Glutamatergic neuron (in vitro differentiated cells): Measurements from ENCODE around the gene HOXB3. TPM values are rescaled to one million over a fixed set of nuclear protein-coding genes. Genes with fewer than 3 reads are reported as not detected.

Source experiments
- DNase-seq: peaks from one replicate; pipeline ENCODE4 v3.0.0; 2022
- H3K27ac Mint-ChIP-seq: one replicate; pipeline ENCODE4 v1.8.0; 2020; ENCODE audit warnings: mild to moderate bottlenecking, mixed read lengths, inconsistent platforms; ENCODE audit not compliant: unreplicated experiment
- H3K27me3 Mint-ChIP-seq: one replicate; pipeline ENCODE4 v1.8.0; 2020; ENCODE audit warnings: mild to moderate bottlenecking, moderate library complexity, mixed read lengths, inconsistent platforms; ENCODE audit not compliant: unreplicated experiment
- H3K36me3 Mint-ChIP-seq: one replicate; pipeline ENCODE4 v1.8.0; 2020; ENCODE audit warnings: mild to moderate bottlenecking, mixed read lengths, inconsistent platforms; ENCODE audit not compliant: unreplicated experiment
- H3K4me1 Mint-ChIP-seq: one replicate; pipeline ENCODE4 v1.8.0; 2020; ENCODE audit warnings: mild to moderate bottlenecking, low read depth, mixed read lengths, inconsistent platforms; ENCODE audit not compliant: unreplicated experiment
- H3K4me3 Mint-ChIP-seq: one replicate; pipeline ENCODE4 v1.8.0; 2020; ENCODE audit warnings: mild to moderate bottlenecking, mixed read lengths, inconsistent platforms; ENCODE audit not compliant: unreplicated experiment
- H3K9me3 Mint-ChIP-seq: one replicate; pipeline ENCODE4 v1.8.0; 2020; ENCODE audit warnings: mild to moderate bottlenecking, moderate library complexity, mixed read lengths, inconsistent platforms; ENCODE audit not compliant: unreplicated experiment
- total RNA-seq: library from RNA; stranded (reverse); fragmentation: NEBNext Ultra II Directional; extraction: Animal tissue kit (Norgen Biotek cat#: 25700); gene quantifications from one replicate; pipeline ENCODE4 v1.2.1, GENCODE V29; 2021; ENCODE audit not compliant: unreplicated experiment
- TF ChIP-seq, protein P1 (sequence below): fragments of 200-600 bp; sonication (generic); IDR thresholded peaks from one replicate; pipeline ENCODE4 v1.5.0; 2021; ENCODE audit not compliant: partially characterized antibody, unreplicated experiment

The HOXB3 gene
- total RNA-seq, 1 donor from 2014 or later: not detected

DNA sequence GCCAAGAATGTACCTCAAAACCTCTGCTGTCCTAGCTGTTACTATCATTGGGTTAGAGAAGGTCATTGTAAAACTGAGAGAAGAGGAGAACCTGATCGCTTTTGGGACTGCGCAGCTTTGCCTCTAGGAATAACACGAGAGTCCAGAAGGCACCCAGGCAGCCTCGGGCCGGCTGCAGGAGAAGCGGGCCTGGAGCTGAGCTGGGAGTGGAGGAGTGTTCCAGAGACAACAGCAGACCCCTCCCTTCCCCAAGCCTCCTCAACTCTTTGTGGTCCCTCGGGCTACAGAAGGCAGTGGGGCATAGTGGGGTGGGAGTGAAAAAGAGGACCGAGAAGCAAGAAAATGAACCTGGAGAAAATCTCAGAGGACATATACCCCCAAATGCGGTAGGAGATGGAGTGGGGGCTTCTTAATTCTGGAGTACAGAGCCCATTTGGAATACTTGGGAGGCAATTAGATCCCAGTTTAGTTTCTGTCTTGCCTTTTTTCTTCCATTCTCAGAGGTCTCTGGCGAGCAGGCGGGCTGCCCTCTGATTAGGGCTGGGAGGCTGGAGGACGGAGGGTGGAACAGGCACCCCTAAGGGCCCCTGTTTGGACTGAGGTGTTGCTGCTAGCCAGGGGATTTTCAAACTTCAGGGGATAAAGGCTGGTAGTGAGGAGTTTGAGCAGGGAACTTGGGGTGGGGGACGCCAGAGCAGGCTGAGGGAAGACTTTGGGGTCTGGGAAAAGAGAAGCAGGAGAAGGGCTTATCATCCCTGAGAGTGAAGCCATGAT is 31.8 kb downstream of the HOXB3 start:
- H3K27ac Mint-ChIP-seq: no peak overlapping the region
- H3K4me3 Mint-ChIP-seq: no peak overlapping the region
- H3K9me3 Mint-ChIP-seq: peaks cover 9% of the 10 kb centered on the region
- H3K27me3 Mint-ChIP-seq: peaks cover 61% of the 10 kb centered on the region
- peaks cover 4% of the 10 kb centered on the region for H3K4me1 Mint-ChIP-seq
- H3K36me3 Mint-ChIP-seq: no peaks in the 10 kb centered on the region
- no peak for DNase-seq
- TF ChIP-seq, protein P1, sequence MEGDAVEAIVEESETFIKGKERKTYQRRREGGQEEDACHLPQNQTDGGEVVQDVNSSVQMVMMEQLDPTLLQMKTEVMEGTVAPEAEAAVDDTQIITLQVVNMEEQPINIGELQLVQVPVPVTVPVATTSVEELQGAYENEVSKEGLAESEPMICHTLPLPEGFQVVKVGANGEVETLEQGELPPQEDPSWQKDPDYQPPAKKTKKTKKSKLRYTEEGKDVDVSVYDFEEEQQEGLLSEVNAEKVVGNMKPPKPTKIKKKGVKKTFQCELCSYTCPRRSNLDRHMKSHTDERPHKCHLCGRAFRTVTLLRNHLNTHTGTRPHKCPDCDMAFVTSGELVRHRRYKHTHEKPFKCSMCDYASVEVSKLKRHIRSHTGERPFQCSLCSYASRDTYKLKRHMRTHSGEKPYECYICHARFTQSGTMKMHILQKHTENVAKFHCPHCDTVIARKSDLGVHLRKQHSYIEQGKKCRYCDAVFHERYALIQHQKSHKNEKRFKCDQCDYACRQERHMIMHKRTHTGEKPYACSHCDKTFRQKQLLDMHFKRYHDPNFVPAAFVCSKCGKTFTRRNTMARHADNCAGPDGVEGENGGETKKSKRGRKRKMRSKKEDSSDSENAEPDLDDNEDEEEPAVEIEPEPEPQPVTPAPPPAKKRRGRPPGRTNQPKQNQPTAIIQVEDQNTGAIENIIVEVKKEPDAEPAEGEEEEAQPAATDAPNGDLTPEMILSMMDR: no peak

DNA sequence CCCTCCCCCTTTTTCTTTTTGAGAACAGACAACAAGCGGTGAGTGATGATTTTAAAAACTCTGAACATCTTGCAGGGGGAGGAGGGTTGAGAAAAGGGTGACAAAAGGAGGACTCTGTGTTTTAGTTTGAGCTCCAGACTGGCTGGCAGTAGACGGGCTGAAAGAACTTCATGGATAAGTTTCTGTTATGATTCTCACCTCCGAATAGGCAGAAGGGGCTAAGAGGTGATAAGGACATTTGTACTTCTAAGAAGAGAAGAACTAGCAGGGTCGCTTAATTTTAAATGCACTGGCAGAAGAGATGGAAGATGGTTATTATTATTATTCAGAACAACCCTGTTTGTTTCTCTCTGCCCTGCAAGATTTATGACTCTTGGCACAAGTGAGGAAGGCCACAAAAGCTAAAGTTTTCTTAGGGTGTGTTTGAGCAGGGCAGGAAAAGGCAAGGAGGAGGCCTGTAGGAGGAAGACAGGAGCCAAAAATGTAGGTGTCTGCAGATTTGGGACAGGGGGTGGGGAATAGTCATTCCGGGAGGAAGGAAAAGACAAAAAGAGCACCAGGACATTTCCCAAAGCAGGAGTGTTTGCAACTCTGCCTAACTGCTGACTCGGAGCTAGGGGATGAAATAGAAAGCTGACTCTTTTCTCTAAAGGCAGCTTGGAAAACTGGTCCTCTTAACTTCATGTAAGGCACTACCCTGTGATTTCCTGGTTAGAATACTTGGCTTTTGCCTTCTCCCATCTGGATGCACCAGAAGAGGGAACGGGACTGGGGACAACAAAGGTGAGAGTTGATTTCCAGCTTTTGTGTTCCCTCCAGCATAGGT is 33.3 kb downstream of the HOXB3 start:
- H3K4me3 Mint-ChIP-seq: peak overlapping the region; percentile 8
- peaks cover 57% of the 10 kb centered on the region for H3K27me3 Mint-ChIP-seq
- H3K4me1 Mint-ChIP-seq: peaks cover 4% of the 10 kb centered on the region
- TF ChIP-seq, protein P1: no peak
- H3K9me3 Mint-ChIP-seq: peaks cover 11% of the 10 kb centered on the region
- H3K27ac Mint-ChIP-seq: no peak overlapping the region
- H3K36me3 Mint-ChIP-seq: no peaks in the 10 kb centered on the region
- DNase-seq: no peak

DNA sequence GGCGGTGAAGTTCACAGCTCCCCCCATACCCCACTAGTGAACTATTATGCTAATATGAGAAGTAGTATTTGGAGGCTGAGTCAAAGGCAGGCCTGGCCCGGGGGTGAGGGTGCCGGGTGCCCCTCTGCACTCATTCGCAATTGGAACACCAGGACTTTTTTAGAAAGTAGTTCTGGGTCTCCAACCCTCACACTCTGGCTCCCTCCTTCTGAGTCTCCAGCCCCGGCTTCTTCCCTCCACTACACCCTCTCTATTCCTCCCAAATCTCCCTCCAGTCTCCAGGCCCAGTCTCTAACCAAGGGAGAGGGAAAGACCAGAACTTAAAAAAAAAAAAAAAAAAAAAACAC is 33.8 kb downstream of the HOXB3 start:
- H3K36me3 Mint-ChIP-seq: no peaks in the 10 kb centered on the region
- H3K4me3 Mint-ChIP-seq: no peak overlapping the region
- no peak for DNase-seq
- TF ChIP-seq, protein P1: no peak
- no peak overlapping the region for H3K27ac Mint-ChIP-seq
- peaks cover 11% of the 10 kb centered on the region for H3K9me3 Mint-ChIP-seq
- H3K27me3 Mint-ChIP-seq: peaks cover 53% of the 10 kb centered on the region
- peaks cover 4% of the 10 kb centered on the region for H3K4me1 Mint-ChIP-seq

DNA sequence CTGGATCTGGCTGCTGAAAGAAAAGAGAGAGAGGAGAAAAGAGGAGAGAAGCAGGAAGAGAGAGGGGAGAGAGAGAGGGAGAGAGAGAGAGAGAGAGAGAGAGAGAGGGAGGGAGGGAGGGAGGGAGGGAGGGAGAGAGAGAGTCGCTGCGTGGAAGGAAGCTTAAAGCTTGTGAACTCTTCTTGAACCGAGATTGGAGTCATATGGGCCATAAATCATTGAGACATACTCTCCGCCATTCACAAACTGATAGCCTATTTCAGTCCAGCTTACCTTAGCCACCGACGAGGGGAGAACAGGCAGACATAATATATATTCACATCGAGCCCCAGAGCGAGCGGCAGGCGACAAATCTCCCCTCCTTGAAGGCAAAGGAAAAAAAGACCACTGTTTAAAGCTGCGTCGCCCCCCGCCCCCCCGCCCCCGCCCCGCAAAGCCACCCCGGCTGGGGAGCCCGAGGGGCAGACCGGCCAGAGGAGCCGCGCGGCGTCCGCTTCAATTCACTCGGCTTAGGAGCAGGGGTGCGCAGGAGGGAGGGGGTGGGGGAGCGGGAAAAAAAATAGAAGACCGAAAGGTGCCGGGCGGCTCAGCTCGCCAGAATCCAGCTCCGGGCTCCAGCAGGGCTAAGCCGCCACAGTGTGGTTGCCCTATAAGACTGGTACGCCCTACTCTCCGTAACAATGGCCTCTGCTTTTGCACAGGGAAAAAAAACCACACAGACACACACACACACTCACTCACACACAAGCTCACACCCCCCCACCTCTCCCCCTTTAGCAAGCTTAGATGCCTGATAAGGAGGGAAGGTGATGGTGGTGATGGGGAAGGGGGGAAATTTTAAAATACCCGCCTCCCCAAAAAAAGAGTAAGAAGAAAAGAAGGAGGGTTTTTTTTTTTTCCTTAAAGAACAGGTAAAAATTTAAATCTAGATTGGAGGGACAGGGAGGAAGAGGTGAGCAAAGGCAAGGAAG is 34.5 kb downstream of the HOXB3 start:
- peaks cover 4% of the 10 kb centered on the region for H3K4me1 Mint-ChIP-seq
- TF ChIP-seq, protein P1: no peak
- H3K9me3 Mint-ChIP-seq: peaks cover 11% of the 10 kb centered on the region
- H3K27ac Mint-ChIP-seq: no peak overlapping the region
- H3K36me3 Mint-ChIP-seq: no peaks in the 10 kb centered on the region
- peaks cover 50% of the 10 kb centered on the region for H3K27me3 Mint-ChIP-seq
- no peak for DNase-seq
- peak overlapping the region; percentile 74 for H3K4me3 Mint-ChIP-seq
